Ovary (tissue), 9 donors: Measurements from ENCODE around the gene TTC28. TPM values are rescaled to one million over a fixed set of nuclear protein-coding genes. Genes with fewer than 3 reads are reported as not detected.

ENCODE experiments used
- DNase-seq, 5 donors: peaks; one replicate each; pipeline ENCODE4 v3.0.0-alpha.2; 2019 to 2020
- H3K27ac ChIP-seq, 2 donors: fragments of 200-600 bp; one replicate each; pipeline versions ENCODE4 v1.5.1 to v1.8.0; 2019 to 2022
- H3K27me3 ChIP-seq: fragments of 200-600 bp; one replicate; pipeline ENCODE4 v1.8.0; 2022
- H3K36me3 ChIP-seq: fragments of 200-600 bp; sonication (generic); one replicate; pipeline ENCODE4 v1.5.1; 2019
- H3K4me1 ChIP-seq: one replicate; pipeline ENCODE4 v1.8.1; 2013; ENCODE audit warnings: mild to moderate bottlenecking, moderate library complexity; ENCODE audit not compliant: insufficient read depth
- H3K4me3 ChIP-seq: fragments of 200-600 bp; sonication (generic); one replicate; pipeline ENCODE4 v1.5.1; 2017
- H3K9me3 ChIP-seq, 2 donors: fragments of 200-600 bp in 1 of 2; sonication (generic) in 1 of 2; one replicate each; pipeline versions ENCODE4 v1.5.1 to v1.8.1; 2013 to 2019; ENCODE audit warnings: mild to moderate bottlenecking in 1 of 2, moderate library complexity in 1 of 2
- EP300 ChIP-seq: sonication (generic); formaldehyde crosslinking; IDR thresholded peaks from one replicate; pipeline ENCODE4 v1.6.1; 2017; ENCODE audit warnings: antibody characterized with exemption
- POLR2A ChIP-seq: fragments of 450-650 bp; IDR thresholded peaks from one replicate; pipeline ENCODE4 v1.6.1; 2017; ENCODE audit warnings: antibody characterized with exemption, mild to moderate bottlenecking, moderate library complexity
- WGBS, 3 donors: extraction: QIAGEN DNeasy Blood & Tissue Kit in 1 of 3; methylation state at CpG; one replicate each; pipeline versions ENCODE4 v1.1.5 to v1.1.7; 2013 to 2017; 5-methylcytosine and 5-hydroxymethylcytosine counted together
- intact Hi-C, 4 donors: fragments of 100-400 bp; cut with DNase I; formaldehyde crosslinking; loops; one replicate each; pipeline versions ENCODE4 v1.11.0 to v1.15.1; 2022 to 2023
- polyA plus RNA-seq, 2 donors: library from polyadenylated mRNA; stranded (reverse); fragments of 200-250 nt in 1 of 2; fragments of 350-450 nt in 1 of 2; fragmentation: Illumina TruSeq in 1 of 2; extraction: RNeasy Lipid Tissue Mini Kit (QIAGEN cat#74804) in 1 of 2; gene quantifications; one replicate each; pipeline ENCODE4 v1.2.3, GENCODE V29; 2013 to 2014
- total RNA-seq, 7 donors: library from RNA; depleted of rRNA in 2 of 7; stranded (reverse); fragments of >200 nt in 2 of 7; fragmentation: NEBNext Ultra II Directional in 3 of 7; extraction: Animal tissue kit (Norgen Biotek cat#: 25700) in 3 of 7; gene quantifications; one replicate each; pipeline versions ENCODE4 v1.1.0 to v1.2.4, GENCODE V29; 2016 to 2023
- TF ChIP-seq, protein P1 (sequence below), 3 donors: fragments of 450-650 bp in 2 of 3; fragments of 200-600 bp in 1 of 3; IDR thresholded peaks; one replicate each; pipeline versions ENCODE4 v1.5.1 to v1.8.0; 2016 to 2022; ENCODE audit warnings: antibody characterized with exemption in 3 of 3, mild to moderate bottlenecking in 1 of 3
- donor health status: DM: no; HTN: no; CAD: no; lungs with moderate emphysema.
- donor health status: DM: no; HTN: no; CAD: no.
- donor health status: Bipolar disorder and iron deficiency.
- donor health status: DM: yes; HTN: yes; CAD: no.
- donor health status: DM: no; HTN: no; CAD: no.
- donor health status: DM: yes; HTN: yes; CAD: no.

Gene TTC28
- total and polyA plus RNA-seq, 9 donors = 16.7 to 127 (median 72.9) TPM

GRCh38 chr22:28027453-28028448 is 651.9 kb downstream of the TTC28 start:
- peak in 4 of 5 donors; percentile 56 to 60 (median 58) for DNase-seq
- H3K36me3 ChIP-seq = no peaks in the 10 kb centered on the region
- WGBS, 3 donors = 60 to 66% (median 63%) methylated on average over 13 of the region's 13 CpGs
- H3K9me3 ChIP-seq = no peaks in the 10 kb centered on the region
- TF ChIP-seq EP300 (no peak), POLR2A (no peak)
- TF ChIP-seq, protein P1, sequence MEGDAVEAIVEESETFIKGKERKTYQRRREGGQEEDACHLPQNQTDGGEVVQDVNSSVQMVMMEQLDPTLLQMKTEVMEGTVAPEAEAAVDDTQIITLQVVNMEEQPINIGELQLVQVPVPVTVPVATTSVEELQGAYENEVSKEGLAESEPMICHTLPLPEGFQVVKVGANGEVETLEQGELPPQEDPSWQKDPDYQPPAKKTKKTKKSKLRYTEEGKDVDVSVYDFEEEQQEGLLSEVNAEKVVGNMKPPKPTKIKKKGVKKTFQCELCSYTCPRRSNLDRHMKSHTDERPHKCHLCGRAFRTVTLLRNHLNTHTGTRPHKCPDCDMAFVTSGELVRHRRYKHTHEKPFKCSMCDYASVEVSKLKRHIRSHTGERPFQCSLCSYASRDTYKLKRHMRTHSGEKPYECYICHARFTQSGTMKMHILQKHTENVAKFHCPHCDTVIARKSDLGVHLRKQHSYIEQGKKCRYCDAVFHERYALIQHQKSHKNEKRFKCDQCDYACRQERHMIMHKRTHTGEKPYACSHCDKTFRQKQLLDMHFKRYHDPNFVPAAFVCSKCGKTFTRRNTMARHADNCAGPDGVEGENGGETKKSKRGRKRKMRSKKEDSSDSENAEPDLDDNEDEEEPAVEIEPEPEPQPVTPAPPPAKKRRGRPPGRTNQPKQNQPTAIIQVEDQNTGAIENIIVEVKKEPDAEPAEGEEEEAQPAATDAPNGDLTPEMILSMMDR (IDR thresholded peaks at IDR 0.05) = no peak
- H3K27me3 ChIP-seq = no peaks in the 10 kb centered on the region
- H3K27ac ChIP-seq = no peak overlapping the region
- H3K4me1 ChIP-seq = peaks cover 7% of the 10 kb centered on the region
- no peak overlapping the region for H3K4me3 ChIP-seq
- intact Hi-C loops = loop anchor here in 3 of 4 donors (10.0 kb wide), 2 partner anchors 417 to 557 kb away; no protein-coding TSS in a partner anchor

DNA sequence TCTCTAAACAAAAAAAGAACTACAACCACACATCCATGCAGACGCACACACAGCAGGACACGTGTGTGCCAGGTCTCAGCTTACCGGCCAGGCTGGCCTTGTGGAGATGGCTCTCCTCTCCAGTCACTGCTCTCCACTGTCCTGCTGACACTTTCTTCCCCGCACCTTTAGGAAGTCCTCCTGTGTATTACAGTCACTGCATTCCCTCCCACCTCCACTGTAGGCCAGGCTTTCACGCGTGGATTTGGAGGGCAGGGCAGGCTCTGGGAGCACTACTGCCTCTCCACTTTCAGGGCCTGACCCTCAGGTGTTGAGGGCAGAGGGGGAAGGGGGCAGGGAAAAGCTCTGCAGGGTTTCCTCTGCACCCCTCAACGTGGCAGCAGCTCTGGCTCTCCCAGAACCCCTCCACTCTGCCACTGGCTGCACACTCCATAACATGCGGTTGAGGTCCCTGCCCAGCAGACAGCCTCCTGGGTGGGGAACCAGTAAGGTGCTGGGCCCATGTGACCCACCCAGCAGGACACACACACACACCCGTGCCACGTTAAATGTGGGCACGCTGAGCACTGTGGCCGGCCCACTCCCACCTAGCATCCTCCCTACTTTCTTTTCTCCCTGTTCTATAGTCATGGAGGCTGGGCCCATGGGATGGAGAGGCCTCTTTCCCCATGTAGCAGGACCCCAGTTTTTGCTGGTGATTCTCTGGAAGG is 653.6 kb downstream of the TTC28 start:
- Histone ChIP-seq H3K4me1 (peaks cover 12% of the 10 kb centered on the region), H3K27ac (no peak overlapping the region), H3K4me3 (no peak overlapping the region), H3K27me3 (no peaks in the 10 kb centered on the region), H3K9me3 (no peaks in the 10 kb centered on the region), H3K36me3 (no peaks in the 10 kb centered on the region)
- no peak for TF ChIP-seq POLR2A
- TF ChIP-seq EP300 = no peak
- TF ChIP-seq, protein P1 (IDR thresholded peaks at IDR 0.05) = no peak
- 89 to 94% (median 93%) methylated on average over 11 to 12 of the region's 12 CpGs for WGBS, 3 donors
- peak in 2 of 5 donors; percentile 10 to 13 for DNase-seq
- intact Hi-C loops = loop anchor here in 3 of 4 donors (10.0 kb wide), 2 partner anchors 419 to 559 kb away; no protein-coding TSS in a partner anchor

GRCh38 chr22:28025333-28025732 is 654.3 kb downstream of the TTC28 start:
- Histone ChIP-seq H3K9me3 (no peaks in the 10 kb centered on the region), H3K27me3 (no peaks in the 10 kb centered on the region), H3K27ac (no peak overlapping the region), H3K36me3 (no peaks in the 10 kb centered on the region), H3K4me1 (peaks cover 17% of the 10 kb centered on the region), H3K4me3 (no peak overlapping the region)
- 63 to 72% (median 66%) methylated on average over 7 of the region's 7 CpGs for WGBS, 3 donors
- intact Hi-C loops = loop anchor here in 3 of 4 donors (10.0 kb wide), 2 partner anchors 419 to 559 kb away; no protein-coding TSS in a partner anchor
- peak in 3 of 5 donors; percentile 4 to 8 (median 6) for DNase-seq
- TF ChIP-seq EP300 = no peak
- TF ChIP-seq POLR2A = no peak
- TF ChIP-seq, protein P1 (IDR thresholded peaks at IDR 0.05) = no peak

- 86 to 94% (median 88%) methylated on average over 4 of the region's 4 CpGs for WGBS, 3 donors
- intact Hi-C loops = loop anchor here (5.0 to 10.0 kb wide), 3 partner anchors 420 to 568 kb away; no protein-coding TSS in a partner anchor
- H3K4me1 ChIP-seq = peaks cover 17% of the 10 kb centered on the region
- TF ChIP-seq, protein P1 (IDR thresholded peaks at IDR 0.05) = no peak
- no peak for TF ChIP-seq EP300
- TF ChIP-seq POLR2A = no peak
- H3K27ac ChIP-seq = no peak overlapping the region
- H3K4me3 ChIP-seq = no peak overlapping the region
- H3K36me3 ChIP-seq = no peaks in the 10 kb centered on the region
- no peaks in the 10 kb centered on the region for H3K9me3 ChIP-seq
- peak in 2 of 5 donors; percentile 7 to 17 for DNase-seq
- no peaks in the 10 kb centered on the region for H3K27me3 ChIP-seq
Measured at GRCh38 chr22:28024422-28024888, 655.2 kb downstream of the TTC28 start.
